OCI-LY3 (cell line): Measurements from ENCODE around the gene RNH1.

Source experiments
- CTCF ChIP-seq: fragments of 200-600, 300-600 bp; sonication (generic); IDR thresholded peaks from 2 replicates; pipeline ENCODE4 v1.5.1; 2014; ENCODE audit warnings: antibody characterized with exemption, low read length, low read depth
- EZH2phosphoT487 ChIP-seq: fragments of 200-600 bp; shearing (Covaris generic); IDR thresholded peaks from 2 replicates; pipeline ENCODE4 v1.6.1; 2018; ENCODE audit warnings: antibody characterized with exemption, mixed run types, low read depth

- TF ChIP-seq EZH2phosphoT487 (no peak), CTCF (no peak)
Measured at GRCh38 chr11:512761-513595, 5.9 kb upstream of the RNH1 start.
